HepG2 (cell line): Measurements from ENCODE around the gene TRPT1. TPM values are rescaled to one million over a fixed set of nuclear protein-coding genes. Genes with fewer than 3 reads are reported as not detected.
A peak's percentile ranks its signal among the peaks of the same experiment; 100 is the strongest.

Experiments used
- CTCF ChIP-seq: sonication (generic); formaldehyde crosslinking; IDR thresholded peaks from 2 replicates; pipeline ENCODE4 v1.5.0; 2020; ENCODE audit warnings: mild to moderate bottlenecking, missing genetic modification reagents, moderate library complexity
- DBP ChIP-seq: sonication (generic); formaldehyde crosslinking; IDR thresholded peaks from 2 replicates; pipeline ENCODE4 v1.4.0; 2020; ENCODE audit warnings: missing genetic modification reagents; ENCODE audit errors: not compliant biosample characterization
- FLYWCH1 ChIP-seq: sonication (generic); formaldehyde crosslinking; IDR thresholded peaks from 2 replicates; pipeline ENCODE4 v1.8.1; 2023; ENCODE audit warnings: mild to moderate bottlenecking, missing genetic modification reagents
- FOXK2 ChIP-seq: fragments of 450-650 bp; IDR thresholded peaks from 2 replicates; pipeline ENCODE4 v1.6.1; 2016
- GPBP1L1 ChIP-seq: sonication (generic); formaldehyde crosslinking; IDR thresholded peaks from 2 replicates; pipeline ENCODE4 v1.5.0; 2020; ENCODE audit warnings: mild to moderate bottlenecking, missing genetic modification reagents
- GPN1 ChIP-seq: sonication (generic); formaldehyde crosslinking; IDR thresholded peaks from 2 replicates; pipeline ENCODE4 v1.5.1; 2020; ENCODE audit warnings: missing genetic modification reagents, borderline replicate concordance
- KAT2B ChIP-seq: fragments of 150-350 bp; IDR thresholded peaks from 2 replicates; pipeline ENCODE4 v1.6.1; 2014; ENCODE audit warnings: low read depth, low read length, borderline replicate concordance
- KDM3A ChIP-seq: IDR thresholded peaks from 2 replicates; pipeline ENCODE4 v1.6.1; 2018; ENCODE audit warnings: low read depth, missing compliant biosample characterization
- MED8 ChIP-seq: sonication (generic); formaldehyde crosslinking; IDR thresholded peaks from 2 replicates; pipeline ENCODE4 v1.8.1; 2023; ENCODE audit warnings: mild to moderate bottlenecking, missing genetic modification reagents; ENCODE audit not compliant: insufficient replicate concordance
- MLXIP ChIP-seq: sonication (generic); formaldehyde crosslinking; IDR thresholded peaks from 2 replicates; pipeline ENCODE4 v1.9.0; 2021; ENCODE audit warnings: missing genetic modification reagents, borderline replicate concordance
- PAX8 ChIP-seq: sonication (generic); formaldehyde crosslinking; IDR thresholded peaks from 2 replicates; pipeline ENCODE4 v1.8.0; 2022; ENCODE audit warnings: mild to moderate bottlenecking, missing genetic modification reagents, borderline replicate concordance
- PHF21A ChIP-seq: sonication (generic); formaldehyde crosslinking; IDR thresholded peaks from 2 replicates; pipeline ENCODE4 v1.5.0; 2020; ENCODE audit warnings: mild to moderate bottlenecking, missing genetic modification reagents
- PREB ChIP-seq: sonication (generic); formaldehyde crosslinking; IDR thresholded peaks from 2 replicates; pipeline ENCODE4 v1.4.0; 2020; ENCODE audit warnings: missing genetic modification reagents
- REL ChIP-seq: sonication (generic); formaldehyde crosslinking; conservative IDR thresholded peaks from 2 replicates; pipeline ENCODE4 v1.8.0; 2022; ENCODE audit warnings: mild to moderate bottlenecking, missing genetic modification reagents, moderate library complexity
- SNAI1 ChIP-seq: sonication (generic); formaldehyde crosslinking; IDR thresholded peaks from 2 replicates; pipeline ENCODE4 v1.5.0; 2020; ENCODE audit warnings: mild to moderate bottlenecking, missing genetic modification reagents, borderline replicate concordance
- SP5 ChIP-seq: IDR thresholded peaks from 2 replicates; pipeline ENCODE4 v1.6.1; 2016; ENCODE audit warnings: low read depth, borderline replicate concordance
- THAP7 ChIP-seq: sonication (generic); formaldehyde crosslinking; IDR thresholded peaks from 2 replicates; pipeline ENCODE4 v1.8.1; 2023; ENCODE audit warnings: mild to moderate bottlenecking, missing genetic modification reagents
- ZKSCAN8 ChIP-seq: IDR thresholded peaks from 2 replicates; pipeline ENCODE4 v1.6.1; 2016; ENCODE audit warnings: borderline replicate concordance, missing genetic modification reagents, missing compliant biosample characterization
- ZNF3 ChIP-seq: IDR thresholded peaks from 2 replicates; pipeline ENCODE4 v1.7.0; 2017; ENCODE audit warnings: inconsistent platforms
- ZNF530 ChIP-seq: sonication (generic); formaldehyde crosslinking; IDR thresholded peaks from 2 replicates; pipeline ENCODE4 v1.5.0; 2020; ENCODE audit warnings: low read depth, mild to moderate bottlenecking, missing genetic modification reagents
- polyA plus RNA-seq, 8 experiments: library from polyadenylated mRNA; depleted of rRNA in 3 of 8; stranded (reverse) in 7 of 8; unstranded in 1 of 8; fragments of >200 nt; fragmentation: Illumina TruSeq in 4 of 8; extraction: Trizol in 4 of 8; gene quantifications; 2 replicates each; pipeline versions ENCODE4 v1.2.1 to v1.2.3, GENCODE V29; 2011 to 2016; ENCODE audit warnings: low read depth in 4 of 8, missing spikeins in 1 of 8, mixed read lengths in 1 of 8; ENCODE audit not compliant: insufficient read depth in 1 of 8
- total RNA-seq, 5 experiments: library from RNA; depleted of rRNA; stranded (reverse); fragments of >200 nt; fragmentation: Illumina TruSeq; extraction: Trizol; gene quantifications; 2 replicates each; pipeline ENCODE4 v1.2.3, GENCODE V29; 2016; ENCODE audit warnings: low read depth in 1 of 5

The TRPT1 gene
- total and polyA plus RNA-seq, 2 of the 13 experiments (the other 11 are each of a cell fraction or from before 2014, with no cell fraction given) = 24.8 to 40.7 TPM

- TF ChIP-seq MLXIP (CRISPR knock-in tag) (no peak), SP5 (CRISPR knock-in tag) (no peak), FLYWCH1 (CRISPR knock-in tag) (no peak), FOXK2 (no peak), KAT2B (no peak), MED8 (CRISPR knock-in tag) (peak; percentile 77), DBP (CRISPR knock-in tag) (peak; percentile 21), PAX8 (CRISPR knock-in tag) (no peak), GPN1 (CRISPR knock-in tag) (no peak), GPBP1L1 (no peak), ZNF3 (no peak), THAP7 (CRISPR knock-in tag) (peak; percentile 77), PHF21A (peak; percentile 63; the same call in 1 of the 2 replicates), PREB (CRISPR knock-in tag) (no peak), KDM3A (CRISPR knock-in tag) (peak; percentile 30; the same call in 1 of the 2 replicates), CTCF (CRISPR knock-in tag) (peak; percentile 65), ZKSCAN8 (peak; percentile 28; the same call in 1 of the 2 replicates), SNAI1 (CRISPR knock-in tag) (no peak), ZNF530 (CRISPR knock-in tag) (no peak), REL (CRISPR knock-in tag) (no peak)
Observed at GRCh38 chr11:64225608-64226506, at the start of gene TRPT1, which contains the start of gene NUDT22 (continued).
